Gastrocnemius medialis (tissue), 4 donors: Measurements from ENCODE around the gene APBA2.

ENCODE experiments used
- POLR2A ChIP-seq, 2 donors: fragments of 450-650 bp; IDR thresholded peaks; one replicate each; pipeline ENCODE4 v1.6.1; 2017; ENCODE audit warnings: antibody characterized with exemption in 2 of 2, mild to moderate bottlenecking in 2 of 2, moderate library complexity in 2 of 2
- TF ChIP-seq, protein P1 (sequence below), 5 experiments: fragments of 450-650 bp in 3 of 5; fragments of 200-600 bp in 2 of 5; sonication (generic) in 2 of 5; IDR thresholded peaks in 4 of 5; conservative IDR thresholded peaks in 1 of 5; 1 replicate in 4 of 5; 2 replicates in 1 of 5; pipeline ENCODE4 v1.5.1; 2016 to 2019; ENCODE audit warnings: antibody characterized with exemption in 5 of 5, mild to moderate bottlenecking in 3 of 5, moderate library complexity in 3 of 5

- TF ChIP-seq, protein P1, sequence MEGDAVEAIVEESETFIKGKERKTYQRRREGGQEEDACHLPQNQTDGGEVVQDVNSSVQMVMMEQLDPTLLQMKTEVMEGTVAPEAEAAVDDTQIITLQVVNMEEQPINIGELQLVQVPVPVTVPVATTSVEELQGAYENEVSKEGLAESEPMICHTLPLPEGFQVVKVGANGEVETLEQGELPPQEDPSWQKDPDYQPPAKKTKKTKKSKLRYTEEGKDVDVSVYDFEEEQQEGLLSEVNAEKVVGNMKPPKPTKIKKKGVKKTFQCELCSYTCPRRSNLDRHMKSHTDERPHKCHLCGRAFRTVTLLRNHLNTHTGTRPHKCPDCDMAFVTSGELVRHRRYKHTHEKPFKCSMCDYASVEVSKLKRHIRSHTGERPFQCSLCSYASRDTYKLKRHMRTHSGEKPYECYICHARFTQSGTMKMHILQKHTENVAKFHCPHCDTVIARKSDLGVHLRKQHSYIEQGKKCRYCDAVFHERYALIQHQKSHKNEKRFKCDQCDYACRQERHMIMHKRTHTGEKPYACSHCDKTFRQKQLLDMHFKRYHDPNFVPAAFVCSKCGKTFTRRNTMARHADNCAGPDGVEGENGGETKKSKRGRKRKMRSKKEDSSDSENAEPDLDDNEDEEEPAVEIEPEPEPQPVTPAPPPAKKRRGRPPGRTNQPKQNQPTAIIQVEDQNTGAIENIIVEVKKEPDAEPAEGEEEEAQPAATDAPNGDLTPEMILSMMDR (IDR thresholded peaks at IDR 0.05 in 4 of 5, conservative IDR thresholded peaks at IDR 0.05 in 1 of 5) = peak in 3 of 5 experiments; percentile 17 to 43 (median 19)
- no peak for TF ChIP-seq POLR2A (IDR thresholded peaks at IDR 0.05)
Observed at GRCh38 chr15:28975766-28976179, 90.0 kb downstream of the APBA2 start.
